DND-41 (cell line): ENCODE results near the gene NMRK2.
A peak's percentile ranks its signal among the peaks of the same experiment; 100 is the strongest.

Experiments
- ATAC-seq: fragments of 200-7000 bp; cut with Tn5 transposase; 3 replicates; pipeline ENCODE4 v1.9.1; 2021; ENCODE audit warnings: low read depth; ENCODE audit not compliant: insufficient read depth
- DNase-seq: peaks from one replicate; pipeline ENCODE4 v3.0.0-alpha.2; 2020
- H2AFZ ChIP-seq: 2 replicates; pipeline ENCODE4 v1.6.0; 2012; ENCODE audit warnings: low read depth, low read length
- H3K27ac ChIP-seq: 2 replicates; pipeline ENCODE4 v1.5.1; 2012; ENCODE audit warnings: low read length, inconsistent platforms
- H3K27me3 ChIP-seq: fragments of 200-600 bp; sonication (generic); 2 replicates; pipeline ENCODE4 v1.6.0; 2012; ENCODE audit warnings: low read length, mild to moderate bottlenecking, inconsistent platforms; ENCODE audit not compliant: insufficient read depth, poor library complexity
- H3K36me3 ChIP-seq: 2 replicates; pipeline ENCODE4 v1.5.1; 2012; ENCODE audit warnings: low read length, inconsistent platforms; ENCODE audit not compliant: insufficient read depth
- H3K4me1 ChIP-seq: 2 replicates; pipeline ENCODE4 v1.5.1; 2012; ENCODE audit warnings: mild to moderate bottlenecking, low read length; ENCODE audit not compliant: insufficient read depth
- H3K4me2 ChIP-seq: 2 replicates; pipeline ENCODE4 v1.6.0; 2012; ENCODE audit warnings: mild to moderate bottlenecking, moderate library complexity, low read length, inconsistent platforms; ENCODE audit not compliant: insufficient read depth
- H3K4me3 ChIP-seq, 2 experiments: fragments of 200-600 bp in 1 of 2; shearing (Covaris generic) in 1 of 2; 2 replicates each; pipeline ENCODE4 v1.5.1; 2012 to 2016; ENCODE audit warnings: inconsistent platforms in 2 of 2, low read length in 2 of 2, mild to moderate bottlenecking in 2 of 2, low read depth in 1 of 2, moderate library complexity in 1 of 2
- H3K79me2 ChIP-seq: 2 replicates; pipeline ENCODE4 v1.6.0; 2012; ENCODE audit warnings: low read length, inconsistent platforms; ENCODE audit not compliant: insufficient read depth
- H3K9ac ChIP-seq: 2 replicates; pipeline ENCODE4 v1.6.0; 2012; ENCODE audit warnings: low read depth, mild to moderate bottlenecking, inconsistent platforms, low read length, moderate library complexity
- H3K9me3 ChIP-seq: 2 replicates; pipeline ENCODE4 v1.5.1; 2012; ENCODE audit warnings: low read length, moderate library complexity, mild to moderate bottlenecking, inconsistent platforms; ENCODE audit not compliant: insufficient read depth, severe bottlenecking
- H4K20me1 ChIP-seq: 2 replicates; pipeline ENCODE4 v1.6.0; 2012; ENCODE audit warnings: low read length; ENCODE audit not compliant: insufficient read depth
- CTCF ChIP-seq: IDR thresholded peaks from 2 replicates; pipeline ENCODE4 v1.5.1; 2012; ENCODE audit warnings: borderline replicate concordance, low read length, moderate library complexity, mild to moderate bottlenecking; ENCODE audit not compliant: poor library complexity, severe bottlenecking; ENCODE audit errors: extremely low read depth
- EZH2 ChIP-seq: IDR thresholded peaks from 3 replicates; pipeline ENCODE4 v1.6.1; 2012; ENCODE audit warnings: borderline replicate concordance, low read depth, mild to moderate bottlenecking, moderate library complexity, low read length, inconsistent platforms; ENCODE audit not compliant: severe bottlenecking

The NMRK2 gene

GRCh38 chr19:3969435-3970312 lies 36.8 kb downstream of the NMRK2 start:
- H3K27ac ChIP-seq = peak overlapping the region; percentile 79; the same call in 1 of the 2 replicates
- H4K20me1 ChIP-seq = peaks cover 37% of the 10 kb centered on the region
- peak overlapping the region; percentile 85 for H3K4me2 ChIP-seq
- TF ChIP-seq CTCF (no peak), EZH2 (no peak)
- H2AFZ ChIP-seq = no peak overlapping the region
- H3K9ac ChIP-seq = peak overlapping the region; percentile 92
- H3K9me3 ChIP-seq = no peaks in the 10 kb centered on the region
- H3K79me2 ChIP-seq = peaks cover 44% of the 10 kb centered on the region
- peaks cover 26% of the 10 kb centered on the region for H3K4me1 ChIP-seq
- peak overlapping the region; percentile 98 to 100; a peak in 3 of 4 replicates for H3K4me3 ChIP-seq
- no peak for ATAC-seq
- peaks cover 39% of the 10 kb centered on the region for H3K36me3 ChIP-seq
- DNase-seq = no peak
- H3K27me3 ChIP-seq = no peaks in the 10 kb centered on the region

- H3K9ac ChIP-seq = peak overlapping the region; percentile 92
- H3K4me2 ChIP-seq = peak overlapping the region; percentile 85
- H3K4me3 ChIP-seq = peak overlapping the region; percentile 98 to 100
- H3K79me2 ChIP-seq = peaks cover 44% of the 10 kb centered on the region
- TF ChIP-seq CTCF = no peak
- no peak for TF ChIP-seq EZH2
- peak overlapping the region; percentile 80 for H2AFZ ChIP-seq
- H4K20me1 ChIP-seq = peaks cover 37% of the 10 kb centered on the region
- ATAC-seq (no peak; the same call in 1 of the 3 replicates), DNase-seq (no peak)
- H3K27ac ChIP-seq = peak overlapping the region; percentile 79
- H3K27me3 ChIP-seq = no peaks in the 10 kb centered on the region
- H3K9me3 ChIP-seq = no peaks in the 10 kb centered on the region
- peaks cover 36% of the 10 kb centered on the region for H3K36me3 ChIP-seq
- peaks cover 26% of the 10 kb centered on the region for H3K4me1 ChIP-seq
Observed at GRCh38 chr19:3970313-3970807, 37.5 kb downstream of the NMRK2 start.

- ATAC-seq (peak; percentile 92), DNase-seq (peak; percentile 94)
- Histone ChIP-seq H3K4me1 (peaks cover 26% of the 10 kb centered on the region), H3K27me3 (no peaks in the 10 kb centered on the region), H4K20me1 (peaks cover 38% of the 10 kb centered on the region), H3K36me3 (peaks cover 41% of the 10 kb centered on the region), H3K9me3 (no peaks in the 10 kb centered on the region), H3K9ac (peak within 1 kb of the TSS; percentile 92), H3K4me2 (peak within 1 kb of the TSS; percentile 85), H3K27ac (peak within 1 kb of the TSS; percentile 79), H2AFZ (peak within 1 kb of the TSS; percentile 80), H3K79me2 (peaks cover 43% of the 10 kb centered on the region), H3K4me3 (peak within 1 kb of the TSS; percentile 98 to 100)
- TF ChIP-seq EZH2 (no peak), CTCF (no peak)
Observed at GRCh38 chr19:3970808-3971598, 38.1 kb downstream of the NMRK2 start, which contains the start of gene DAPK3. DAPK3 (minus strand) TSS chr19:3971099; CDS start chr19:3969735, 1,364 bp downstream.
